CD4-positive, alpha-beta T cell treated with Interleukin-4 for 1 hour (primary cell): ENCODE data around the gene TBC1D2B.
"Not testable (repeated sequence)": the region's sequence is repeated elsewhere in the genome, so short reads cannot be mapped to it uniquely, and the experiment has no call there.

Experiments used
- DNase-seq, 2 donors: peaks; one replicate each; pipeline ENCODE4 v3.0.0-alpha.2; 2020 to 2022

The TBC1D2B gene

DNA sequence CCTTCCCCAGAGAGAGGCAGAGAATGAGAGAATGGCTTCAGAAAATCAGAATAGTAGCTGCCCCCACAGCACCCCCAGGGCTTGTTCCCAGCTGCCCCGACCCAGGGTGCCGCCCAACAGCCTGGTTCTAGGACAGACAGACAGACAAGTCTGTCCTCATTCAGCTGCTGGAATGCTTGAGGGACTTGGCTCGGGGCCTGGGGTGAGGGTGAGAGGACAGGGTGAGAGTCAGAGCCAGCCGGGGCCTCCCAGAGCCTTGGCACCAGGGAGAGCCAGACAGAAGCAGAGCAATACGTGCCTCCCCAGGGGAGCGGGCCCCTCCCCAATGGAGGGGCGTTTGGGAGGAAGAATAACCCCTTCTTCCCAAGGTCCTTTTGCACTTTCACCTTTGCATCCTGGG is 105.6 kb downstream of the TBC1D2B start:
- not testable (repeated sequence) for DNase-seq

DNA sequence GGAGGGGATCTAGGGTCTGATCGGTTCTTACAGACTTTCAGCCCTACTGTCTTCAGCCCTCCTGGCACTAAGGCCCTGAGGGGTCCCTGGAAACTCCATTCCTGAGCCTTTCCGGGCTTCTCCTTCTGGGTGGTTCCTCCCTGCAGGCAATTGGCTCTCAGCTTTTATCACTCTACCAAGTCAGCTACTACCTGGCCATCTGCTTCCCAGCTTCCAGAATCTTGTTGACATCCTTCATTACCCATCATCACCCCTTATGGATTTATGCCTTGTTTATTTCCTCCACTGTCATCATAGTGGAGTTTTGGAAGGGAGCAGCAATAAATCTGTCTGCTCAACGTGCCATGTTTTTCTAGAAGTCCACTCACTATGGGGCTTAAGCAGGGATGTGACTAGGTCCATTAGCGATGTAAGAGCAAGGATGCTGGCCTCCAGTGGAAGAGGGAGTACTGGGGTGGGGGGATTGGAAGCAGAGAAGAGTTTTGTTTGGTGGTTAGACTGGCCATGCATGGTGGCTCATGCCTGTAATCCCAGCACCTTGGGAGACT is 106.6 kb downstream of the TBC1D2B start:
- not testable (repeated sequence) for DNase-seq

DNA sequence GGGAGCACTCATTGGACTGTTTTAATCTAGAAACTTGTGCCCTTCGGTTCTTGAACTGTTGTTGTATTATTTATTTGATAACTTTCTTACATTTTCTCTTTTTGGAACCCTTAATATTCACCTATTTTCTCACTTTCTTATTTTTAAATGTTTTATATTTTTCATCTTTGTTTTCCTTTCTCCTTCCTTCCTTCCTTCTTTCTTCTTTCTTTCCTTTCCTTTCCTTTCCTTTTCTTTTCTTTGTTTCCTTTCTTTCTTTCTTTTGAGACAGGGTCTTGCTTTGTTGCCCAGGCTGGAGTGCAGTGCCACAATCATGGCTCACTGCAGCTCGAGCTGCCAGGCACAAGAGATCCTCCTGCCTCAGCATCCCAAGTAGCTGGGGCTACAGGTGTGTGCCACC is 108.5 kb downstream of the TBC1D2B start:
- DNase-seq: no peak

DNA sequence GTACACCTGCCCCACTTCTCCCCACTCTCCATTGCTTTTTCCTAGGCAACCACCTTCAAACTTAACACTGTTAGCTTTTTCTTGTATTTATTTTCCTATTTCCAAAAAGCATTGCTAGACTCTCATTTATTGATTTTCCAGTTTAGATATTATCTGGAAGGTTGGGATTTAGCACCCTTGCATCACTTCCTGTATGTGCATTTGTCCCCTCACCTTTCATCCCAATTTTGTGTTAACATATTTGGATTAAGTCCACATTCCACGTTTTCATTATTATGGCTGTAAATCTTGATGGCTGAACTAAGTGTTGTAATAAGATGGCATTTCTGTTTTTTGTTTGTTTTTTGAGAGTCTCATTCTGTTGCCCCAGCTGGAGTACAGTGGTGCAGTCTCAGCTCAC is 109.7 kb downstream of the TBC1D2B start:
- no peak for DNase-seq

DNA sequence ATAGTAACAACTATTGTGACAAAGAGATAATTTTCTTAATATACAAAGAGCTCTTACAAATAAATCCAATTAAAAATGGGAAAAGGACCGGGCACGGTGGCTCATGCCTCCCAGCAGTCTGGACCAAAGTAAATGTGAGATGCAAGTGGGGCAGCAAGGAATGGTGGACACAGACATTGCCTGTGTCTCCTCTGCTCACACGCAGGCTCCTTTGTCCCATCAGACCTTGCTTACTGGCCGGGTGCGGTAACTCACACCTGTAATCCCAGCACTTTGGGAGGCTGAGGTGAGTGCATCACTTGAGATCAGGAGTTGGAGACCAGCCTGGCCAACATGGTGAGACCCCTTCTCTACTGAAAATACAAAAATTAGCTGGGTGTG is 110.3 kb downstream of the TBC1D2B start:
- not testable (repeated sequence) for DNase-seq

- DNase-seq: peak; percentile 57 to 61
These were observed 110.8 kb downstream of the TBC1D2B start for GRCh38 chr15:77966540-77967234.

DNA sequence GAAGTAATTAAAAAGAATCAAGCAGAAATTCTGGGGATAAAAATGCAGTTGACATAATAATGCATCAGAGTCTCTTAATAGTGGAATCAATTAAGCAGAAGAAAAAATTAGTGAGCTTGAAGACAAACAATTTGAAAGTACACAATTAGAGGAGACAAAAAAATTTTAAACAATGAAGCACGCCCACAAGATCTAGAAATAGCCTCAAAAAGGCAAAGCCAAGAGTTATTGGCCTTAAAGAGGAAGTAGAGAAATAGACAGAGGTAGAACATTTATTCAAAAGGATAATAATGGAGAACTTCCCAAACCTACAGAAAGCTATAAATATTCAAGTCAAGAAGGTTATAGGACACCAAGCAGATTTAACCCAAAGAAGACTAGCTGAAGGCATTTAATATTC is 113.3 kb downstream of the TBC1D2B start:
- DNase-seq: no peak

DNA sequence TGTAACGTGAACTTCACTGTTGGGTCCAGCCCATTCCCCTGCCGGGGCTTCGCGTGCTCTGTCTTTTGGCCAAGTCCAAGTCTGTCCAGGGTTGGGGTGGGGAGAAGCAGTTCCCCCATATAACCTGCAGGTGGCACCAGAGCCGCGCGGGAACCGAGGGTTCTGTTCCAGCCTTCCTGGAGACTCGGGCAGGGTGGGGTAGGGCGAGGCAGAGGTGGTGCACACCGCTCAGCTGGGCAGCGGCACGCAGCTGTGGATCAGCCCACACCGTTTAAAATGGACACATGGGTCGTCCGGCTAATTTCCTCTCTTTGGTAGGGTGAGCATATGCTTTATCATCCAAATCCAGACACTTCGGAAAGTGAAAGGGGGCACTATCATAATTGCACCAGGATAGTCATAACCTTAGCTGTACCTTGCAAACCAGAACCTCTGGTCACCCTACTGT is 118.1 kb downstream of the TBC1D2B start:
- DNase-seq: peak; percentile 72 to 74

GRCh38 chr15:77958716-77959431 is 118.6 kb downstream of the TBC1D2B start:
- not testable (repeated sequence) for DNase-seq

DNA sequence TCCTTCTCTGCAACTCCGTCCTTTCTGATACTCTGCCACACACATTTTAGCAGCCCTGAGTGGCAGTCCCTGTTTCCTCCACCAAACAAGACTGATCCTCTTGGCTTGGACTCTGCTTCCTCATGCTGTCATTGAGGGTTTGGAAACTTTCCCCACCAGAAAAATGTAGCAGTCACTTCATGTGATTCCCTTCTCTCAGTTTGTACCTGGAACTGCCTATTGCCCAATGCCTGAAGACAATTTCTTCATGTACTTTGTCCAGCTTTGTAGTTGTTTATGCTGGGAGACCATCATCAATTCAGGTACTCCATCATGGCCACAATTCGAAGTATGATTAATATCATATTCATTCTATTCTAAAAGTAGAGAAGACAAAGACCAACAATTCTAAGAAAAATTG is 119.5 kb downstream of the TBC1D2B start:
- DNase-seq: not testable (repeated sequence)

DNA sequence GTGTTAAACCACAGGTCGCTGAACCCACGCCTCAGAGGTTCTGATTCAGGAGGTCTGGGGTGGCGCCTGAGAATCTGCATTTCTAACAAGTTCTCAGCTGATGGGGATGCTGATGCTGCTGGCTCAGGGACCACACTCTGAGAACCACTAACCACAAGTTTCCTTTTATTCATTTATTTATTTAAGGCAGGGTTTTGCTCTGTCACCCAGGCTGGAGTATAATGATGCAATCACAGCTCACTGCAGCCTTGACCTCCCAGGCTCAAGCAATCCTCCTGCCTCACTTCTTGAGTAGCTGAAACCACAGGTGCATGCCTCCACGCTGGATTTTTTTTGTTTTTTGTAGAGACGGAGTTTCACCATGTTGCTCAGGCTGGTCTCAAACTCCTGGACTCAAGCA is 123.6 kb downstream of the TBC1D2B start:
- peak in 1 of 2 donors; percentile 56 for DNase-seq

GRCh38 chr15:77952928-77953446 is 124.5 kb downstream of the TBC1D2B start:
- not testable (repeated sequence) for DNase-seq

GRCh38 chr15:77951105-77951786 is 126.3 kb downstream of the TBC1D2B start:
- DNase-seq: not testable (repeated sequence)

- DNase-seq: not testable (repeated sequence)
These were observed 127.0 kb downstream of the TBC1D2B start for GRCh38 chr15:77950470-77950869.

GRCh38 chr15:77945566-77945965 is 131.9 kb downstream of the TBC1D2B start:
- DNase-seq: no peak
